NOMO-1 (cell line): ENCODE measurements around the gene KCNQ1.

ENCODE experiments used
- DNase-seq, 2 experiments: peaks; one replicate each; lab custom pipeline; 2025; ENCODE audit not compliant: unreplicated experiment in 2 of 2; lab: John Stamatoyannopoulos, UW

KCNQ1 gene

GRCh38 chr11:2641623-2642022 lies 196.8 kb downstream of the KCNQ1 start:
- no peak for DNase-seq

DNA sequence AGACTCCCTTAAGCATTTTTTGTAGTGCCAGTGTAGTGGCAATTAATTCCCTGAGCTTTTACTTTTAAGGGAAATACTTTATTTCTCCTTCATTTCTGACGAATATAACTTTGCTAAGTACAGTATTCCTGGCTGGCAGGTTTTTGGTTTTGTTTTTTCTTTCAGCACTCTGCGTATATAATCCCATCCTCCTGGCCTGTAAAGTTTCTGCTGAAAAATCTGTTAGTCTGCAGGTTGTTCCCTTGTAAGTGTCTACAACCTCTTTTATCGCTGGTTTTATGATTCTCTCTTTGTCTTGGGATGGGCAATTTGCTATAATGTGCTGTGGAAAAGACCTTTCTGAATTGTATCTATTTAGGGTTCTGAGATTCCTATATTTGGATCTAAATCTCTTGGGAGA lies 198.9 kb downstream of the KCNQ1 start:
- DNase-seq = no peak

DNA sequence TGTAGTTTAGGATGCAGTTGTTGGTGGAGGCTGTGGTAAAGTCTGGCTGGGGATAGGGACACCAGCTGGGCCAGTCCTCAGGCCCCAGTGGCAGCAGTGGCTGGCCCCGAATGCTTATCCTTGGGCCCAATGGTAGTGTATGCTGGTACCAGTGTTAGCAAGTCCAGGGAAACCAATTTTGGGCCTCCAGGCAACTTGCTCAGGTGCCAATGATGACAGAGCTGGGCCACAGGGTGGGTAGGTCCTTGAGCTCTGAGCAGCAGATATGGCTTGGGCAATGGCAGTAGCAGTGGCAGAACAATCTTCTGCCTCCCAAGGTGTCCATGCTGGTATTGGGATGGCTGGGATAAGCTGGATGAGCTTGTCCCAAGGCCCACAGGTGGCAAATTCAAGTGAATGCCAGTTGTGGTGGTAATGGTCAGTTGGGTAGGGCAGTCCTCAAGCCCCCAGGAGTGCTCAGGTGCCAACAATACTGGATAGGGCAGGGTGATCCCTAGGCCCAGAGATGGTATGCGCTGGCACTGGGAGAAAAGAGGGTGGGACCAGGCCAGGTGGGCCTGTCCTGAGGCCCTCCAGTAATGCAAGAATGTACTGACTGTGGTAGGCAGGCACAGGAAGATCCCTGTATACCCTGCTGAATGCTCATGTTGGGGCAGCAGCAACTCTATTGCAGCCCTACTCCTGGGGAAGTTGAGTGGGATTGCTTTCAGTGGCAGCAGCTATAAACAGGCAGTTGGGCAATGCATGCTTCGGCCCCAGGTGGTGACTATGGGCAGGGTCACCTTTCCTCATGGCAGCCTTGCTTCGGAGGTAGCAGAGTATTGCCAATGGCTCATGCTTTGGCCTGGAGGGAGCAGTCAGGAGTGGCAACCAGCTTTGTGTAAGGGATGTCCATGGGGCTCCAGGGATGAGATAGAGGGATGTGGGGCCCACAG lies 200.3 kb downstream of the KCNQ1 start:
- no peak for DNase-seq

DNA sequence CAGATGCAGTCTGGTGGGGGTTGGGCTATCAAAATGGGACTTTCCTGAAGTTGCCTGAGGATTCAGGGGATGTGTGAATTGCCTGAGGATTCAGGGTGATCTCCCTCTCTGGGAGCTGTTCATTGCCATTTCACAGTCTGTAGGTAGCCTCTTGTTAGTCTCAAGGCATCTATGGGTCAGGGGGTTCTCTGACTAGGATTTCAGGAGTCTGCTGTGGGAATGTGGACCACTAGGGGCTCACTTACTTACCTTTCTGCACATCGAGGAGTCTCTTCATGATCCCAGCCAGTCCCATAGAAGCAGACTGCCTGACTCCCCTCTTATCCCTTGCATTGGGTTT lies 200.9 kb downstream of the KCNQ1 start:
- no peak for DNase-seq

GRCh38 chr11:2647167-2647566 lies 202.4 kb downstream of the KCNQ1 start:
- no peak for DNase-seq

- DNase-seq = no peak
These were observed 203.1 kb downstream of the KCNQ1 start for GRCh38 chr11:2647953-2648352.

DNA sequence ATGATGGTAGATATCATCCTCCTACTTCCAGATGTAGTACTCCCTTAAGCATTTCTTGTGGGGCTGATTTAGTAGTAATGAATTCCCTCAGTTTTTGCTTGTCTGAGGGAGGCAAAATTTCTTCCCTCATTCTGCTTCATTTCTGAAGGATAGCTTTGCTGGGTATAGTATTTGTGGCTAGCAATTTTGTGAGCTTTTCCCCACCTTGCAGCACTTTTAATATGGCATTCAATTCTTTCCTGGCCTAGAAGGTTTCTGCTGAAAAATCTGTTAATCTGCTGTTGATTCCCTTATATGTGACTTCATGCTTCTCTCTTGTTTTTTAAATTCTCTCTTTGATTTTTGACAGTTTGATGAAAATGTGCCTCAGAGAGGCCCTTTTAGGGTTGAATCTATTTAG lies 204.6 kb downstream of the KCNQ1 start:
- no peak for DNase-seq

DNA sequence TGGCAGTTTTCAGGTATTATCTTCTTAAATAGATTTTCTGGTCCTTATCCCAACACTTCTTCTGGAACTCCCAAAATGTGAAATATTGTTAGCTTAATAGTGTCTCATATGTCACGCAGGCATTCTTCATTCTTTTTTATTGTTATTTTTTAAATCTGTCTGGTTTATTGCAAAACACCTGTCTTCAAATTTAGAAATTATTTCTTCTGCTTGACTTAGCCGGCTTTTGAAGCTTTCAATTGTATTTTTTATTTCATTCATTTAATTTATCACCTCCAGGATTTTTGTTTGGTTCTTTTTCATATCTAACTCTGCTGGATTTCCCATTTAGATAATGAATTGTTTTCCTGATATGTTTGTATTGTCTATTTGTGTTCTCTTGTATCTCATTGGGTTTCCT lies 205.0 kb downstream of the KCNQ1 start:
- no peak for DNase-seq

DNA sequence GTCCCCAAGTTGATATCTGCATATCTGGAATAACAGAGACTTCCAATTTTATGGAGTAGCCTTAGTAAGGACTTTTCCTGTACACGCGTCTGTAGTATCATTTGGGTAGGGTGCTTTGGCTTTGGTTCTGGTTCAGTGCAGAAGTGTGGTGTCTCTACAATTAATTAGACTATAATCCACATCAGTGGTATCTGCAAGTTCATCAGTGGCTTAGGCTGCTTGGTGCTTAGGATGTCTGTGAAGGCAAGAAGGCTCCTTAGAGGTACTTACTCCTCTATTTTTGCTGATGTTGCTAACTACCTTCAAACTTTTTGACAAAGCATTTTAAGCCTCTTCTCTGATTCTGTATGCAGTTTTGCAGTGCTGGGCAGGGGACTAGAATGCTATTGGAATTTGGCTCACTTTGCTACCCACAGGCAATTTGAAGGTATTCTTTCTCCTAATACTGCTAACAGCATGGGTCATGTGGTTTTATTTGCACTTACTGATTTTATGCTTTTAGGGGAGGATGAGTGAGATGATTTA lies 205.6 kb downstream of the KCNQ1 start:
- DNase-seq = no peak

- DNase-seq = no peak
These were observed 206.3 kb downstream of the KCNQ1 start for GRCh38 chr11:2651054-2651617.

GRCh38 chr11:2651826-2652271 lies 207.0 kb downstream of the KCNQ1 start:
- no peak for DNase-seq

DNA sequence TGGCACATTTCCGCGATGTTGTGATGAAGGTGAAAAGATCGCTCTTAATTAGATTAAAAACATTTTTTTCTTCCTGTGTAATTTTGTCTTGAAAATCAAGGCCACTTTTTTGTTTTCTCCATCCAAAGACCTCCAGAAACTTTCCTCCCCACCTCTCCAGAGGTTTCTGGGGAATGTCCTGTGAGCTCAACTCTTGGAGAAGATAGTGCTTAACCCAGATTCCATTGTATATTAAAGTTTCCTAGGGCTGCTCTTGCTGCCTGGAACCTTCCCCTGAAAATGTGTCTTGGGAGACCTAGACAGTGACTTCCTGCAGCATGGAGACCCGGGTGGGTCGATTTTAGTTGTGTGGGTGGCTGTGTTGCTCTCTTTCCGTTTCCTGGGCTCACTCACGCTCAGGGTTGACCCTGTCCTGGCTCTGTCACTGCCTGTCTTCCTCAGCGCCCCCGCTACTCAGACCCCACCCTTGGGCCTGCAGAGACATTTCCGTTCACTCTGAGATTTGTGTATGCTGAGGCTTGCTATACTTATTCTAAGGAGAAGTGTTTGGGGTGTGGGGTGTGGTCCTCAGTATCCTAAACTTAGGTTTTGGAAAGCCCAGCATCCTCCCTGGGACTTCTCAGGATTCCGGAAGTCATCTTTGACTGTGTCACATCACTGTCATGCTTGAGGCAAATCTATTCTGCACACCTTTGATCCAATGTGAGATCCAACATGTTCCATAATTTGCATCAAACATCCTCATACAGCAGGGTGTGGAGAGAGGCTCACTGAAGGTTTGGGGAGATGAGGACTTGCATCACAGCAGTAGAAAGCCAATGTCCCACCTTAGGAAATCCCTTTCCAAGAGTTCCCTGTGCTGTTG lies 207.8 kb downstream of the KCNQ1 start:
- DNase-seq = no peak

DNA sequence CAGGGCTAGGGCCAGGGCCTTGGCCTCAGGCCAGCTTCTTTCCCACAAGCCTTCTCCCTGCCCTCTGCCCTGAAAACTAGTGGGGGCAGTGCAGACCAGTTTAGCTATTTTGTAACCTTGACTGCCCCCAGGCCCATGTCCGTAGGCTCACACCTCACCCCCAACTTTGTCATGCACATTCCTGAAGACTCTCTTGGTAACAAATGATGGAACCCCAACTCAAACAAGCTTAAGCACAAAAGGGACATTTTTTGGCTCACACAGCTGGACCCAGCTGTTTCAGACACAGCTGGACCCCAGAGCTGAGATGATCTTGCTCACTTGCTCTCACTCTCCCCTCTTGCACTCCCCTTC lies 208.4 kb downstream of the KCNQ1 start:
- no peak for DNase-seq

- DNase-seq = no peak
These were observed 209.3 kb downstream of the KCNQ1 start for GRCh38 chr11:2653930-2654739.

DNA sequence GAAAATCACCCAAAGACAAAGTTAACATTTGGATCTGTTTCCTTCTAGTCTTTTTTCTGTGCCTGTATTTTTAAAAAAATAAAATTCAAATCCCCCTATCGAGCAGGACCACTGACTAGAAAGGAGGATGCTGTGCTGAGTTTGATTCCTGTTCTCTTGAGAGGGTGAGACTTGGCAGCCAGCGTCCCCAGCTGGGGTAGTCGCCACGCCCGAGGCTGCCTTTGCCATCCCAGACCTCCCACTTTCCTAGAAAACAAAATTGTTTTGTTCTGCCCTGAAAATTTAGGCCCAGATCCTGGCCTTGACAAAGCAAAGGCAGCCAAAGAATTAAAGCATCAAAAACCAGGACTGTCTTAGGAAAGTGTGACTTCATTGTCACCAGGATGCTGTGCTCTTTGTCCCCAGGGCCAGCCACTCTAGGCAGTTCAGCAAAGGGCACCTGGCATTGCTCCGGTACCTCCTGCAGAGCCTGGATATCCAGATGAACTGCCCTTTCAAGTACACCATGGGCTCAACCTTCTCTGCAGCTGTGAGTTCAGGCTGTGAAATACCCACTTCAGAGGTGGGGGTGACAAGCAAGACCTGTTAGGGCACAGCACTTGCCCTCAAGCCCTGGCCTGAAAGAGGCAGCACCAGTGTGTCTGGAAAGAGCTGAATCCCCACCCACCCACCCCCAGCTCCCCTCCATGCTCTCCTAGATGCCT lies 210.4 kb downstream of the KCNQ1 start:
- no peak for DNase-seq

DNA sequence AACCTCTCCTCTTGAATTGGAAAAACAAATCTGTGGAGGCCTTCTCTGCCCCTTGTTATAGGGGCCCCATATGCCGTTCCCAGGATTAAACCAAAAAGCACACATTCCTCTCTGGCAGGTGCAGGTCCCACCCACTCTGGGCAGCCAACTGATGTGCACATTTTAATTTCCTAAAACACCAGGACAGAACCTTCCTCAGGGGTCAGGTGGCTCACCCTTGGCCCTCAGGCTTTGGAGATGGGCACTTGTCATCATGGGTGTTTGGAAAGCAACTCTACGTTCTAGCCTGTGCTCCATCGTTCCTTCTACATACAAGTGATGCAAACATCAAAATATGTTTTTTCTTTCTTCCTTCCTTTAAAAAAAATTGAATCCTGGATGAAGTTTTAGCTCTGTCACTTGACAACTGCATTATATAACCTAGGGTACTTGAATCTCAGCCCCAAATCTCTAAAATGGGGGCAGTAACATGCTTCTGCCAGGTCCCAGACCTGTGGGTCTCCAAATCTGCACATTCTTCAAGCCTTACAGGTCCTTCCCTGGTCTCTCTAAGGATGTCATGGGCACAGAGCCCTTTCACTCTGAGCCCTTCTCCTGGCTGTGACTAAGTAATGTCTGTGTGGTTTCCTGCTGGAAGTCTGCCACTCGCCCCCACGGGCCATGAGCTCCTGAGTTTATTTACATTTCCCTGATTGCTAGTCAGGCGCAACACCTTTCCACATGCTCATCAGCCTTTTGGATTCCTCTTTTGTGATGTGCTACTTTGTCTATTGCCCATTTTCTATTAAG lies 211.2 kb downstream of the KCNQ1 start:
- DNase-seq = no peak

DNA sequence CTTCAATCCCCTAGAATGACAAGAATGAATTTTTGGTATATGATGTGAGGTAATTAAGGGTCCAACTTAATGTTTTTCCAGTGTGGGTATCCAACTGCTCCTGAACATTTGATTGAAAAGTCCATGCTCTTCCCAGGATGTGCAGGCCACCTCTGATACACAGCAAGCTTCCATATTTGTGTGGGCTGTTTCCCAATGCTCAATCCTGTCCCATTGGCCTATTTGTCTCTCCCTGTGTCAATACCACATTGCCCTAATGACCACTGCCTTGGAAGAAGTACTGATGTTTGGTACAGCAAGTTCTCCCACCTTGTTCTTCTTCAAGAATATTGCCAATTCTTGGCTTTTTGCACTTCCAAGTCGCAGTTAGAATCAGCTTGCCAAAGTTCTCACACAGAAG lies 212.1 kb downstream of the KCNQ1 start:
- DNase-seq = no peak

DNA sequence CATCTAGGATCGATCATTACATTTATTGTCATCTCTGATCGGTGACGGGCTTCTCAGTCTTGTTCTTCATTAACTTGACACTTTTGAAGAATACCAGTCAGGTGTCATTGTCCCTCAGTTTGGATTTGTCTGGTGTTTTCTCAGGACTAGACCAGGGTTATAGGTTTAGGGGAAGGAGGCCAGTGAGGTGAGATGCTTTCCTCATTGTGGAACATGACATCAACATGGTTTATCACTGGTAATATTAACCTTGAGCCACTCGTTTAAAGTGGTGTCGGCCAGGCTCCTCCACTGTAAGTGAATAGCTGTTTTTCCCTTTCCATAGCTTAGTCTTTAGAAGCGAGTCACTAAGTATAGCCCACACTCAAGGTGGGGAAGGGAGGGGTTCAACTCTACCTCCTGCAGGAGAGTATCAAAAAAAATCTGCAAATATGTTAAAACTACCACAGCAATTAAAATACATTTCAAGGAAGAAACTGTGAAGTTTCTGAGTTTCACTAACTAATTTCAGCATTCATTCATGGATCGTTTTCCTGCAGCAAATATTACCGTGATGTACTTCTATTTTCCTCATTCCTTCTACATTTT lies 213.0 kb downstream of the KCNQ1 start:
- no peak for DNase-seq
